Measurements from ENCODE around the gene GRAP2.

The GRAP2 gene

GRCh38 chr22:39908737-39909136 lies 7.9 kb downstream of the GRAP2 start:
- no peak for DNase-seq (ENCODE audit: low read depth)
- TF ChIP-seq MAX (IDR thresholded peaks at IDR 0.05; ENCODE audit: low read depth, low read length) (no peak), CTCF (IDR thresholded peaks at IDR 0.05; ENCODE audit: low read depth, low read length) (no peak)

GRCh38 chr22:39910876-39911613 lies 10.2 kb downstream of the GRAP2 start:
- TF ChIP-seq POLR2A (IDR thresholded peaks at IDR 0.05; ENCODE audit: extremely low read depth, insufficient read length) (no peak), CTCF (IDR thresholded peaks at IDR 0.05; ENCODE audit: low read depth, low read length) (no peak), MYC (IDR thresholded peaks at IDR 0.05; ENCODE audit: low read depth, low read length) (no peak), MAX (IDR thresholded peaks at IDR 0.05; ENCODE audit: low read depth, low read length) (no peak)
- DNase-seq (ENCODE audit: low read depth) = no peak
- no peak overlapping the region for H3K4me3 ChIP-seq (ENCODE audit: low read depth, low read length)

More at GRCh38 chr22:39908737-39909136, 7.9 kb downstream of the GRAP2 start:
- no peak overlapping the region for H3K4me3 ChIP-seq (ENCODE audit: low read depth, low read length)

- TF ChIP-seq CTCF (IDR thresholded peaks at IDR 0.05; ENCODE audit: low read depth, low read length) (no peak), POLR2A (IDR thresholded peaks at IDR 0.05; ENCODE audit: extremely low read depth, insufficient read length) (no peak), MAX (IDR thresholded peaks at IDR 0.05; ENCODE audit: low read depth, low read length) (no peak), MYC (IDR thresholded peaks at IDR 0.05; ENCODE audit: low read depth, low read length) (no peak)
- H3K4me3 ChIP-seq (ENCODE audit: low read depth, low read length) = no peak overlapping the region
- no peak for DNase-seq (ENCODE audit: low read depth)
Measured at GRCh38 chr22:39913321-39913720, 12.4 kb downstream of the GRAP2 start.

GRCh38 chr22:39913886-39914285 lies 13.0 kb downstream of the GRAP2 start:
- H3K4me3 ChIP-seq (ENCODE audit: low read depth, low read length) = no peak overlapping the region
- DNase-seq (ENCODE audit: low read depth) = no peak
- TF ChIP-seq CTCF (IDR thresholded peaks at IDR 0.05; ENCODE audit: low read depth, low read length) (no peak), POLR2A (IDR thresholded peaks at IDR 0.05; ENCODE audit: extremely low read depth, insufficient read length) (no peak), MYC (IDR thresholded peaks at IDR 0.05; ENCODE audit: low read depth, low read length) (no peak), MAX (IDR thresholded peaks at IDR 0.05; ENCODE audit: low read depth, low read length) (no peak)

GRCh38 chr22:39914584-39914983 lies 13.7 kb downstream of the GRAP2 start:
- H3K4me3 ChIP-seq (ENCODE audit: low read depth, low read length) = no peak overlapping the region
- no peak for DNase-seq (ENCODE audit: low read depth)
- TF ChIP-seq MAX (IDR thresholded peaks at IDR 0.05; ENCODE audit: low read depth, low read length) (no peak), MYC (IDR thresholded peaks at IDR 0.05; ENCODE audit: low read depth, low read length) (no peak), CTCF (IDR thresholded peaks at IDR 0.05; ENCODE audit: low read depth, low read length) (no peak), POLR2A (IDR thresholded peaks at IDR 0.05; ENCODE audit: extremely low read depth, insufficient read length) (no peak)
